ENCODE results near the gene MYPOP. TPM values are rescaled to one million over a fixed set of nuclear protein-coding genes. Genes with fewer than 3 reads are reported as not detected.
"Not testable (repeated sequence)": the region's sequence is repeated elsewhere in the genome, so short reads cannot be mapped to it uniquely, and the experiment has no call there.

The MYPOP gene
- total RNA-seq, 3 donors from 2014 or later = 9.2 to 13.7 (median 10.2) TPM

DNA sequence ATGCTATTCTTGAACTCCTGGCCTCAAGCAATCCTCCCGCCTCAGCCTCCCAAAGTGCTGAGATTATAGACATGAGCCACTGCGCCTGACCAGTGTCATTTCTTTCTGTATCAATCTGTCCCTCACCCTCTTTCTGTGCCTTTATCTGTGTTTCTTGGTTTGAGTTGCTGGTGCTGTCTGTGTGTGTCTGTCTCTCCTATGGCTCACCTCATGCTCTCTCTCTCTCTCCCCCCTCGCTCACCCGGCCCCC, 26.3 kb downstream of the MYPOP start:
- TF ChIP-seq, protein P1, sequence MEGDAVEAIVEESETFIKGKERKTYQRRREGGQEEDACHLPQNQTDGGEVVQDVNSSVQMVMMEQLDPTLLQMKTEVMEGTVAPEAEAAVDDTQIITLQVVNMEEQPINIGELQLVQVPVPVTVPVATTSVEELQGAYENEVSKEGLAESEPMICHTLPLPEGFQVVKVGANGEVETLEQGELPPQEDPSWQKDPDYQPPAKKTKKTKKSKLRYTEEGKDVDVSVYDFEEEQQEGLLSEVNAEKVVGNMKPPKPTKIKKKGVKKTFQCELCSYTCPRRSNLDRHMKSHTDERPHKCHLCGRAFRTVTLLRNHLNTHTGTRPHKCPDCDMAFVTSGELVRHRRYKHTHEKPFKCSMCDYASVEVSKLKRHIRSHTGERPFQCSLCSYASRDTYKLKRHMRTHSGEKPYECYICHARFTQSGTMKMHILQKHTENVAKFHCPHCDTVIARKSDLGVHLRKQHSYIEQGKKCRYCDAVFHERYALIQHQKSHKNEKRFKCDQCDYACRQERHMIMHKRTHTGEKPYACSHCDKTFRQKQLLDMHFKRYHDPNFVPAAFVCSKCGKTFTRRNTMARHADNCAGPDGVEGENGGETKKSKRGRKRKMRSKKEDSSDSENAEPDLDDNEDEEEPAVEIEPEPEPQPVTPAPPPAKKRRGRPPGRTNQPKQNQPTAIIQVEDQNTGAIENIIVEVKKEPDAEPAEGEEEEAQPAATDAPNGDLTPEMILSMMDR (IDR thresholded peaks at IDR 0.05) = no peak
- ATAC-seq = no peak
- H3K4me1 ChIP-seq (ENCODE audit: low read depth) = peaks cover 41% of the 10 kb centered on the region
- no peaks in the 10 kb centered on the region for H3K36me3 ChIP-seq (ENCODE audit: low read depth)
- no peak for DNase-seq
- no peak overlapping the region for H3K4me3 ChIP-seq
- no peaks in the 10 kb centered on the region for H3K9me3 ChIP-seq
- intact Hi-C loops (cut with DNase I, micrococcal nuclease) = no loop called here

DNA sequence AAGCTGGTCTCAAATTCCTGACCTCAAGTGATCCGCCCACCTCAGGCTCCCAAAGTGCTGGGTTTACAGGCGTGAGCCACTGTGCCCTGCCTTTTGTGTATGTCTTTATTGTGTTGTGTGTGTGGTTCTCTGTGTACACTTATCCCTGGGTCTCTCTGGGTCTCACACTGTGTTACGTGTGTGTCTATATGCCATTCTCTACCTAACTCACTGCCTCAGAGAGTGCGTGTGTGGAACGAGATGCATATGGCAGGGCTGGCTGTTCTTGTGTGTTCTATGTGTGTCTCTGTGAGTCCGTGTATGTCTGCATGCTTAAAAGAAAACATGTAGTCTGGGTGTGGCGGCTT, 27.8 kb downstream of the MYPOP start:
- TF ChIP-seq, protein P1 (IDR thresholded peaks at IDR 0.05) = no peak
- no peak for DNase-seq
- Histone ChIP-seq H3K36me3 (ENCODE audit: low read depth) (no peaks in the 10 kb centered on the region), H3K4me3 (no peak overlapping the region), H3K9me3 (no peaks in the 10 kb centered on the region), H3K4me1 (ENCODE audit: low read depth) (peaks cover 32% of the 10 kb centered on the region)
- ATAC-seq = no peak
- intact Hi-C loops (cut with DNase I, micrococcal nuclease) = no loop called here

DNA sequence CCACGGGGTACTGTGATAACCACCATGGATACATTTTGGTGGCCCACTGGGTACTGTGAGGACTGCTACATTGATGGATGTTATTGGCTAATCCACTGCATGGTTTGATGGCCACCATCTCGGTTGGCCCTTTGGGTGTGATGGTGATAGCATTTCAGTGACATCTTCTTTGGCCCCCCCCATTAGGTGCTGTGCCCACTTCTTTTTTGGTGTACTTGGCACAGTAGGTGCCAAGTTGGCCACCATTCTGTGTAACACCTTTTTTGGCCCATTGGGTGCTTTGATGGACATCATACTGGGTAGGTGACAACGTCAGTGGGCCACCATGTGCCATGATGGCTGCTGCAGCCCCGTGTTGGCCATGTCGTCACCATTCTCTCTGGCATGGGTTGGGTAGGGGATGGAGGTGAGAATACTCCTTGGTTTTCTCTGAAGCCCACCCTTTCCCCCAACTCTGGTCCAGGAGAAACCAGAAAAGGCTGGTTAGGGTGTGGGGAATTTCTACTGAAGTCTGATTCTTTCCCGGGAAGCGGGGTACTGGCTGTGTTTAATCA, 29.1 kb downstream of the MYPOP start:
- TF ChIP-seq, protein P1 (IDR thresholded peaks at IDR 0.05) = no peak
- Histone ChIP-seq H3K36me3 (ENCODE audit: low read depth) (no peaks in the 10 kb centered on the region), H3K9me3 (no peaks in the 10 kb centered on the region), H3K4me1 (ENCODE audit: low read depth) (peaks cover 27% of the 10 kb centered on the region), H3K4me3 (no peak overlapping the region)
- intact Hi-C loops (cut with DNase I, micrococcal nuclease) = no loop called here
- DNase-seq (no peak), ATAC-seq (no peak)

DNA sequence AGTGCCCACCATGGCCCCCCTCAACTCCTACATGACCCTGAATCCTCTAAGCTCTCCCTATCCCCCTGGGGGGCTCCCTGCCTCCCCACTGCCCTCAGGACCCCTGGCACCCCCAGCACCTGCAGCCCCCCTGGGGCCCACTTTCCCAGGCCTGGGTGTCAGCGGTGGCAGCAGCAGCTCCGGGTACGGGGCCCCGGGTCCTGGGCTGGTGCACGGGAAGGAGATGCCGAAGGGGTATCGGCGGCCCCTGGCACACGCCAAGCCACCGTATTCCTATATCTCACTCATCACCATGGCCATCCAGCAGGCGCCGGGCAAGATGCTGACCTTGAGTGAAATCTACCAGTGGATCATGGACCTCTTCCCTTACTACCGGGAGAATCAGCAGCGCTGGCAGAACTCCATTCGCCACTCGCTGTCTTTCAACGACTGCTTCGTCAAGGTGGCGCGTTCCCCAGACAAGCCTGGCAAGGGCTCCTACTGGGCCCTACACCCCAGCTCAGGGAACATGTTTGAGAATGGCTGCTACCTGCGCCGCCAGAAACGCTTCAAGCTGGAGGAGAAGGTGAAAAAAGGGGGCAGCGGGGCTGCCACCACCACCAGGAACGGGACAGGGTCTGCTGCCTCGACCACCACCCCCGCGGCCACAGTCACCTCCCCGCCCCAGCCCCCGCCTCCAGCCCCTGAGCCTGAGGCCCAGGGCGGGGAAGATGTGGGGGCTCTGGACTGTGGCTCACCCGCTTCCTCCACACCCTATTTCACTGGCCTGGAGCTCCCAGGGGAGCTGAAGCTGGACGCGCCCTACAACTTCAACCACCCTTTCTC, 30.1 kb downstream of the MYPOP start:
- TF ChIP-seq, protein P1 (IDR thresholded peaks at IDR 0.05) = no peak
- no peaks in the 10 kb centered on the region for H3K36me3 ChIP-seq (ENCODE audit: low read depth)
- ATAC-seq = no peak
- no peaks in the 10 kb centered on the region for H3K9me3 ChIP-seq
- no peak for DNase-seq
- H3K4me3 ChIP-seq = no peak overlapping the region
- peaks cover 17% of the 10 kb centered on the region for H3K4me1 ChIP-seq (ENCODE audit: low read depth)
- intact Hi-C loops (cut with DNase I, micrococcal nuclease) = no loop called here

DNA sequence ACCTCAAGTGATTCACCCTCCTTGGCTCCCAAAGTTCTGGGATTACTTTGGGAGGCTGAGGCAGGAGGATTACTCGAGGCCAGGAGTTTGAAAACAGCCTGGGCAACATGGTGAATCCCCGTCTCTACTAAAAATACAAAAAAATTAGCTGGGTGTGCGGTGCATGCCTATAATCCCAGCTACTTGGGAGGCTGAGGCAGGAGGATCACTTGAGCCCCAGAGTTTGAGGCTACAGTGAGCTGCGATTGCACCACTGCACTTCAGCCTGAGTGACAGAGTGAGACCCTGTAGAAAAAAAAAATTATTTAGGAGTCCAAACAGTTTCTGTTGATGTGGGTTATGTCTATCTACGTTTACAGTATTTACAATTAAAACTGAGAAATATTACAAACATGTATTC, 31.6 kb downstream of the MYPOP start:
- DNase-seq (no peak), ATAC-seq (no peak)
- TF ChIP-seq, protein P1 (IDR thresholded peaks at IDR 0.05) = no peak
- Histone ChIP-seq H3K36me3 (ENCODE audit: low read depth) (no peaks in the 10 kb centered on the region), H3K4me1 (ENCODE audit: low read depth) (peaks cover 6% of the 10 kb centered on the region), H3K4me3 (no peak overlapping the region), H3K9me3 (no peaks in the 10 kb centered on the region)
- intact Hi-C loops (cut with DNase I, micrococcal nuclease) = no loop called here

DNA sequence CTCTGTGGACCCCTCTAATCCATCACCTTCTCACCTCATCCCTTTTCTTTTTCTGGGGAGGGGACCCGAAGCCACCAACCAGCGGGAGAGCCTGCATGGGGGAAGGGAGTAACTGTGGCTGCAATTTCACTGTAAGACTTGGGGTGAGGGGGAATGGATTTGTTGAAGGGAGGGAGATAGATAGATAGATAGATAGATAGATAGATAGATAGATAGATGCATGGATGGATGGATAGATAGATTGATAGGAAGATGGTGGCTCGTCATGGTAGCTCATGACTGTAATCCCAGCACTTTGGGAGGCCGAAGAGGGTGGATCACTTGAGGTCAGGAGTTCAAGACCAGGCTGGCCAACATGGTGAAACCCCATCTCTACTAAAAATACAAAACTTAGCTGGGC, 35.2 kb downstream of the MYPOP start:
- H3K9me3 ChIP-seq; H3K36me3 ChIP-seq (ENCODE audit: low read depth); ATAC-seq; intact Hi-C loops (cut with DNase I, micrococcal nuclease); H3K4me3 ChIP-seq: not testable (repeated sequence)
- H3K4me1 ChIP-seq (ENCODE audit: low read depth) = peaks cover 11% of the 10 kb centered on the region
- DNase-seq = peak in 1 of 3 donors; percentile 2

Data from mucosa of descending colon (tissue), 3 donors.